WI38 (cell line): ENCODE measurements around the gene CDK3.

Source experiments
- H3K4me3 ChIP-seq: 2 replicates; pipeline ENCODE4 v1.5.1; 2011; ENCODE audit warnings: low read depth, mild to moderate bottlenecking, control low read depth, low read length
- CTCF ChIP-seq: IDR thresholded peaks from 2 replicates; pipeline ENCODE4 v1.5.1; 2012; ENCODE audit warnings: low read depth, mild to moderate bottlenecking, control low read depth, low read length

The CDK3 gene

DNA sequence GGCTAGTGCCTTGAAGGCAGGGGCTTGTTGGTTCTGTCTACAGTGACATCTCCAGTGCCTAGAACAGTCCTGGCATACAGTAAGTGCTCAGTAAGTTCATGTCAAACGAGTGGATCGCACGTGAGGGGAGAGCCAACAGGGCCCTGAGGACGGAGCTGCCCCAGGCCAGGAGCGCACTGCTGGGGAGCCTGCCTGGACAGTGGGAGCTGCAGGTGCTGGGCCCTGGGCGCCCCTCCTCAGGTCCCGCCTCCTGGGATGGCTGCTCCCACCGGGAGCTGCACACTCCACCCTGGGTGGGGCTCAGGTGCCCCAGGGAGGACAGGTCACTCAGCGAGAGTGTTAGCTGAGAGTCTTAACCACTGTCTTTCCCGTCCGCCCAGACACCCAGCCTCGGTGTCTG lies 24.6 kb downstream of the CDK3 start:
- no peak overlapping the region for H3K4me3 ChIP-seq
- TF ChIP-seq CTCF = no peak

GRCh38 chr17:76026714-76027158 lies 26.1 kb downstream of the CDK3 start:
- no peak overlapping the region for H3K4me3 ChIP-seq
- no peak for TF ChIP-seq CTCF

DNA sequence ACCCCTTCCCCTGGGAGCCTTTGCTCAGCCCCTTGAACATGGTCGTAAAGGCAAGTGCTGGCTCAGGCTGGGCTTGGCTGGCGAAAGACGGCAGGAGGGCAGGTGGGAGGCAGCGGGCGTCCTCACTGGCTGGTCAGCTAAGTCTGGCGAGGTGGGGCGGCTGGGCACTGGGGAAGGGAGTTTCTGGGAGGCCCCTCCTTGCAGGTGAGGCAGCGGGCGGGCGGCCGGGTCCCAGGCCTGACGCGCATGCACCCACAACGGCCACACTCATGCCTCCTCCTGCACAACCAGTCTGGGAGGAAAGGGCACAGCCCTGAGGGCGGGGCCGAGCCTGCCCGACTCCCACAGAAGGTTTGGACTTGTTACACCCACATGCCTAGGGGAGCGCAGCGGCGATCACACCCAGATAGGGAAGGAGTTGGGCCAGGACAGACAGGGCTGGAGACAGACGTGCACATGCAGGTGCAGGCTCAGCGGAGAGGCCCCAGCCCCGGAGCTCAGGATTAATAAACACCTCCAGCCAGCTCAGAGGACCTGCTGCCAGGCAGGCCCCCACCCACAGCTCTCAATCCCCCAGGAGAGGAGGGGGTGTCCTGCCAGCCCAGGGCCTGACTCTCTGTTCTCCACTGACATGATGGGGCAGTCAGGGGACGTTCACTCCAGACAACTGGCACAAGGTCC lies 26.6 kb downstream of the CDK3 start, which contains the start of gene EVPL:
EVPL (minus strand) TSS at position 148 of the 681 bp plus-strand sequence; CDS start at position 40, 108 bp downstream.
- no peak within 1 kb of the TSS for H3K4me3 ChIP-seq
- TF ChIP-seq CTCF = no peak

GRCh38 chr17:76032073-76032779 lies 31.6 kb downstream of the CDK3 start:
- no peak overlapping the region for H3K4me3 ChIP-seq
- TF ChIP-seq CTCF = no peak

DNA sequence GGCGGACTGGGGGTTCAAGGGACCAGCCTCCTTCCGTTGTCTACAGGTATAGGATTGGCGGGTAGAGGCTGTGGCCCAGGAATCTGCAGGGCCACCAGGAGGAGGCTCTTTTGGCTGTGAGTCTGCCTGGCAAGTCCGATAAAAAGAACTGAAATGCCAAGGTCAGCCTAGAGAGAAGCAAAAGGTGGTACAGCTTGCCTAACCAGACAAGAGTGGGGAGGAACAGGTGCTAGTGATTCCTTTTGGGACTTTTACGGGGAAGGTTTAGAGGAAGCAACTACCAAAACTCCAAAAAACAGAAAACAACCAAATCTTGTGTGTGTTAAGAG lies 32.1 kb downstream of the CDK3 start:
- H3K4me3 ChIP-seq = no peak overlapping the region
- no peak for TF ChIP-seq CTCF

- no peak overlapping the region for H3K4me3 ChIP-seq
- TF ChIP-seq CTCF = no peak
These were observed 32.5 kb downstream of the CDK3 start for GRCh38 chr17:76033139-76033538.
